HPDE6-E6E7 (cell line): ENCODE measurements around the gene EIF4B.

Experiments used
- DNase-seq: peaks from one replicate; pipeline ENCODE4 v3.0.0; 2011; ENCODE audit warnings: missing footprints; ENCODE audit errors: extremely low spot score

EIF4B gene

DNA sequence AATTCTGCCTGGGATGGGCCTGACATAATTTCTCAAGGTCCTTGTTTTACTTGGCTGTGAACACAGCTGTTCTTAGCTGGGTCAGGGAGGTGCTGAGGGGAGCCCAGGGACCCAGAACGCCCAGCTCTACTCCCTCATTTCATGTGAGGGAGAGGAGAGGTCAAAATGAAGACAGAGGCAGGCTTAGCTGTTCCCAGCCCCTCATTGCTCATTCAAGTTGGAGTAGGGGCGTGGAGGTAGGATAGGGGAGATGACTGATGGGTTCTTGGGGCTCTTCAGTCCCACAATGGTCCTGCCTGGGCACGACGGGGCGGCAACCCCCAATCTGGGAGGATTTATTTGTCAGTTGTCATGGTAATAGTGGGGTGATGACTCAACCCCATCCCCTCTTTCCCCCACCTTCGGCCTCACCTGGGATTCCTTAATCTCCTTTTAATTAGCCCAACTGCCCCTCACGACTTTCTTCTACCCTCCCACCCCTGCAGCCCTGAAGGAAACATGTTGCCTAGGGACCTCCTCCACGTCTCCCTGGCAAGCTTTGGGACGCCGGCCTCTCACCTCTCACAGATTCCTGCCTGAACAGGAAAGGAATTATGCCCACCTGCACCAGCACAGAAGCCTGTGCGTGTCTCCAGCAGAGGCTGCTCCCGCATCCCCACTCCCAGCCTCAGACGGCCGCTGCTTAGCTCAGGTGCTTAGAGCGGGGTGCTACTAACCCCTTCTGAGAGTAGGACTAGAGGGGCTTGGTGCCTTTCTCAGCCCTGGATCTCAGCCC lies 62.7 kb downstream of the EIF4B start:
- no peak for DNase-seq

DNA sequence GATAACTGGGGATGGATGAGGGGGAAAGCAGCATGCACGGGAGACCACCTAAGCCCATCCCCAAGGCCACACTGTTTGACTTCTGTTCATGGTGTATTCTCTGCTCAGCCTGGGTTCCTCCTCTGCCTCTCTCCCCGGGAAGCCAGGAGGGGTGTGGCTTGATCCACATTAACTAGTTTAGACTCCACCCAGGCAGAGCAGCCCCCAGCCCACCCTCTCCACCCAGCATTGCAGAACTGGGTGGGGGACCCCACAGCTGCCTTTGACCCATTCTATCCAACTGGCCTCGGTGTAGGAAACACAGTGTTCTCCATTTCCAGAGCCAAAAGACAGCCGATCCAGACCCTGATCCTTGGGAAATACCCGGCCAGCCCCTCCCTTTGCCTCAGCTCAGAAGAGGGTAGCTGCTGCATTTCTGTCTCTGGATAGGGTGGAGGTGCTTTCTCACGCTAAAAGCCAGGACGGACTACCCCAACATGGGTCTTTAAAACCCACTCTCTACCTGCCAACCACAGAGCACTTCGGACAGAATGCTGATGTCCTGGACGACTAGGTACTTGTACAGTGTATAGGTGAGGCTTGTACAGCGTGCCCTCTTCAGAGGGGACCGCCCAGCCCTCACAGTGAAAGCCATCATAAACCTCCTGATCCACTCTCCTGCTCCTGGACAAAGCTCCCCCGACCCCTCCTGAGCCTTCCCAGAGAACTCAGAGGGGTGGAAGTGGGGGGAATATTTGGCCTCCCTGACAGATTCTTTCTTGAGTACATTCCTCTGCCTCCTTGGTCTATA lies 63.6 kb downstream of the EIF4B start:
- no peak for DNase-seq

DNA sequence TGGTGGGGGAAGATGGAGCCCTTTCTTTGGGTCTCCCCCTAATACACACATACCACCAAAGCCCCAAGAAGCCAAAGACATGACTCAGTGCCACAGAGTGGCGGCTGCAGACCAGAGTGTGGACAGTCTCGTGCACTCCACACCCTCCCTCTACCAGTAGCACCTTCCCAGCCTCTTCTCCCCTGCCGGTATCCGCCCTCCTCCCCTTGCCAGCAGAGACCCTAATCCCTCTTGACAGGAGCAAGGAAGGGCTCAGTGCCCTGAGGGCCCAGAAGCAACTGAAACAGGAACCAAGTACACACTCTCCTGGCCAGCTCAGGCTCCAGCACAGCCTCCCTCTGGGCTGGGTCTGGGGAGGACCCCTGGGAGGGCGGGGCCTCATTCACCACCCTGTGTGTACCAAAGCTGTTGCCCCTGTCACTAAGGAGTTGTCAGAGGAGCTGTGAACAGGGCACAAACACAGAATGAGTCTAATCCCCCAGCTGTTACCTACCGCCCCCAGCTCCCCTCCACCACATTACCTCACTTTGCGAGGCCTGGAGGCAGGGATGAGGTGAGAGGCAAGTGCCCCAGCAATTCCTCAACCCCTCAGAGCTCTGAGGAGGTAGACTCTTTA lies 64.7 kb downstream of the EIF4B start:
- DNase-seq = no peak

DNA sequence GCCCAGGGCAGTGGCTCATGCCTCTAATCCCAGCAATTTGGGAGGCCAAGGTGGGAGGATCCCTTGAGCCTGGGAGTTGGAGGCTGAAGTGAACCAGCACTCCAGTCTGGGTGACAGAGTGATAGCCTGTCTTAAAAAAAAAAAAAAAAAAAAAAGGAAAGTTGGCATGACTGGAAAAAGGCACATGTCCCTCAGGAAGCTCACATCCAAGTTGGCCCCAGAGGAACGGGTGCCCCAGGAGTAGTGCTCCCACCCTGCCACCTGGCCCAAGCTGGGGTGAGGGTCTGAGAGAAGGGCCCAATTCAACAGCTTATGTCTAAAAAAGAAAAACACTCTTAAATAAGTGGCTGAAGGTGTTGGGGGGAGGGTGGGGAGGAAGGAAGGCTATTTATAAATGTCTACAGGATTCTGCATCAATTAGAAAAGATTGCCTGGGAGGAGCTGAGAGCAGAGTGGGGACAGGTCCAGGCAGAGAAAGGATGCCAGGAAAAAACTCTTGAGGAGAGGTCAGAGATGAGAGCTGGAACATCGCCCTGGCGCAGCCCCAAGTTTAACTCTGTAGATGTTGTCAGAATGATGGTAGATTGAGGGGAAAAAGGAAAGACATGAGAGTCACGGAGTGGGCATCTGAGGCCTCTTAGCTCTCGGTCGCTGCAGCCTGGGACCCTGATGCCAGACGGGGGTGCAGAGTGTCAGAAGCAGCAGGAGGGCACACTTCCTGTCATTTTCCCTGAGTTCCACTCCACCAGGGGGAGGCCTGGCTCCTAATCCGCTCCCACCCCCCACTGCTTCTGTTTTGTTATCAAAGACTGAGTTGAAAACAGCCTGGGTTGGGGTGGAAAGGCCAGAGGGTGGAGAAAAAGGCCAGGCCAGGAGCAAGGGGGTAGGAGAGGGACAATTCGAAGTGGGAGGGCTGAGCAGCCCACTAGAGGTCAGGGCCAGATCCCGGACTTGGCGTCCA lies 65.6 kb downstream of the EIF4B start:
- DNase-seq = no peak

DNA sequence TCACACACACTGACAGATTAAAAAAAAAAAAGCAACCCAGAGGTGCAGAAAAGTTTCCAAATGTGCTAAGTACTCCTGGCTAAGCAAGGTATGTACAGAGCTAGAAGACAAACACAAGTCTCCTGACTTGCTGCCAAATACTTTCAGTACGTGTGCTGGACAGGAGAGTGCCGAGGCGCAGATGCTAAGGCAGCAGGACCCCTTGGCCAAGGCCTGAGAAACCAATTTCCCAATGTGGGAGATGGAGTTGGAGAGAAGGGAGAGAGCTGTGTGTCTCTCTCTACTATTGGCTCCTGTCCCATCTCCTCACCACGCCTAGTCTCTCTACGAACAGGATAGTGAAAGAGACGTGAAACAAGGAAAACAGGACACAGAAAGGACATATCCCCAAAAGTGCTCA lies 67.6 kb downstream of the EIF4B start:
- no peak for DNase-seq

DNA sequence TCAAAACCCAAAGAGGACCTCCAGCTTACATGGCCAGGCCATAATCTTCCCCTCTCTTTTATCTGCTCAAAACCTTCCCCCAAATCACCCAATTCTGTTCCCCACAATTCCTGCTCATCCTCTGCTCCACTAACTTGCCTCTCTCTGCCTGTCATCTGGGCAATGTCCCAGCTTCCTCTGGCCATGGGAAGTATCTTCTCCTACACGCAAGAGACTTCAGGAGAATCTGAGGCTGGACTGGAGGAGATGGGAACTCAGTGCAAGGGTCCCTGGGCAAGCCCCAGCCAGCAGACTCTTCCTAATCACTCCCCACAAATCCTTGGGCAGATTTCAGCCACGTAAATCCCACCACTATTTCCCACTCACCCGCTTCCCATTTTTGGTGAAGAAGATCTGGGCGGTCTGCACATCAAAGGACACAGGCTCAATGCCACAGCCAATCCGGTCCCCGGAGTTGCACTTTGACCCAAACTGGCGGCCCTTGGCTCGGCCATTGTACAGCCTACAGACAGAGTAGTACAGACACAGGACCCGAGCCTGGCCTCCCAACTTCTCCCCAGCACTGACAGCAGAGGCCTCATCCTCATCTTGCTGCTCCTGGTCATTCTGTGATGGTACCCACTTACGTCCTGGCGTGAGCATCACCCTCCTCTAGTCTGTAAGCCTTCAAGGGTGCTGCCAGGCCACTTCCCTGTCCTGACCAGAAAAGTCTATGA lies 68.2 kb downstream of the EIF4B start:
- no peak for DNase-seq

DNA sequence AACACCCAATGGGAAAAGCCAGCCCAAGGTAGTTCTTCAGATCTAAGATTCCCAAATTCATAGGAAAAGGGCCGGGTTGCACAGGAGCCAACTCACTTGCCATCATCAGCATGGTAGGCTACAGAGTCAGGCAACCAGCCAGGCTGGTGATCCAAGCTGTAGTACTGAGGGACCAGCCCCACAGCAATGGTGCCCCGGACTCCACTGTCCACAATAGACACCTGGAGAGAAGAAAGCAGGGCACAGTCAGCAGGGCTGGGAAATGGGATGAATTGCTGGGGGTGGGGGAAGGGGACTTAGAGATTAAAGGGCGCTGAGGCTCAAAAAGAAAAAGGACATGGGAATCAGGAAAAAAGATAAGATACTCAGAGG lies 68.7 kb downstream of the EIF4B start:
- DNase-seq = no peak

DNA sequence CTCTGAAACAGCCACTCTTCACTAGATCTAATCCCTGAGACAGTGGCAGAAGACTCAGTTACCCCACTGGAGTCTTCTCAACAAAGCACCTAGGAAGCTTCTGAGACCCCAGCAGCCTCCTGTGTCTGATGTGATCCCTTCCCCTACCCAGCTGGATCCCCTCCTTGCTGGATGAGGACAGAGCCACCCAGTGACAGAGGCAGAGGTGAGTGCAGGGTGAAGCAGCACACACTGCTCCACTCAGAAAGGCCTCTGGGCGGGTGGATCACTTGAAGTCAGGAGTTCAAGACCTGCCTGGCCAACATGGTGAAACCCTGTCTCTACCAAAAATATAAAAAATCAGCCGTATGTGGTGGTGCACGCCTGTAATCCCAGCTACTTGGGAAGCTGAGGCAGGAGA lies 70.2 kb downstream of the EIF4B start:
- DNase-seq = no peak

DNA sequence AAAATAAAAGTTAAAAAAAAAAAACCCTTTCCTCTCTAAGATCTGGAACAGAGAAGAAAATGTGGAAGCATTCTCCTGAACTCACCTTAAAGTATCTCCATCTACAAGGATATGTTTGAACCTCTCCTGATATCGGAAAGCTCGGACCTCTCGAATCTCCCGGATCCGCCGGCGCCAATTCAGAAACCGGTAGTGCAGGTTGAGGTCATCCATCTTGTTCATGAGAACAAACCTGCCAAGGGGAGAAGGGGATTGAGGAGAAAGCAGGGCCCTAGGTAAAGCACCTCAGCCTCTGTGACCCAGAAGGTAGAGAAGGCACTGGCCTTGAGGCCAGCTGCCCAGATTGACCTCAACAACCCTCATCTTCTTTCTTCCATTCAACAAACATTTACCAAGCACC lies 70.8 kb downstream of the EIF4B start:
- no peak for DNase-seq

DNA sequence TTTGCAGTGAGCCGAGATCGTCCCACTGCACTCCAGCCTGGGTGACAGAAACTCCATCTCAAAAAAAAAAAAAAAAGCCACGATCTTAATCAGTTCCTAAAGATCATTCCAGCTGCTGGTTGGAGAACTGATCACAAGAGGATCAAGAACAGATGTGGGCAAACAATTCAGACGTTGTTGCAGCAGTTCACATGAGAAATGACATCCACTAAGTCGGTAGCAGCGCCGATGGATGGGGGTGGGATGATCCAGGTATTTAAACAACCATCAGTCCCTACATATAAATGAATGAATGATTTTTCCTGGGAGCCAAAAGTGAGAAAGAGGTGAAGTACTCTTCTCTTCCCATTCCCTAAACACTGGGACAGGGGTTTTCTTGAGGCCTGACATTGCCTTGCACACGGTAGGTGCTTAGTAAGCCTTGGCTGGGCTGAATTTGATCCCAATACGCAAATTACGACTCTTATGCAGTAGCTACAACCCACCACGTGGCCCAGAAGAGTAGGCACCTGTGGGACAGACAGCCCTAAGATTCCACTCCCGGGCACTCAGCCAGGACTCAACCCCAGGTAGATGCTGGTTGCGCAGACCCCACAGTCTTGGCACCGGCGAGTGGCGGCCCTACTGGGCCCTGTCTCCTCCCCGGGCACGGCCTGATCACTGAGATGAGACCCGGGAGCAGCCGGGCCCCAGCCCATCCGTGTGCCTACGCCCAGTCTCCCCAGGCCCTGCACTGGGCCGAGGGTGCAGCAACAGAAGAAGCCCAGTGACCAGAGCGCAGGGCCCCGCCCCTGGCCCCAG lies 72.4 kb downstream of the EIF4B start:
- no peak for DNase-seq

DNA sequence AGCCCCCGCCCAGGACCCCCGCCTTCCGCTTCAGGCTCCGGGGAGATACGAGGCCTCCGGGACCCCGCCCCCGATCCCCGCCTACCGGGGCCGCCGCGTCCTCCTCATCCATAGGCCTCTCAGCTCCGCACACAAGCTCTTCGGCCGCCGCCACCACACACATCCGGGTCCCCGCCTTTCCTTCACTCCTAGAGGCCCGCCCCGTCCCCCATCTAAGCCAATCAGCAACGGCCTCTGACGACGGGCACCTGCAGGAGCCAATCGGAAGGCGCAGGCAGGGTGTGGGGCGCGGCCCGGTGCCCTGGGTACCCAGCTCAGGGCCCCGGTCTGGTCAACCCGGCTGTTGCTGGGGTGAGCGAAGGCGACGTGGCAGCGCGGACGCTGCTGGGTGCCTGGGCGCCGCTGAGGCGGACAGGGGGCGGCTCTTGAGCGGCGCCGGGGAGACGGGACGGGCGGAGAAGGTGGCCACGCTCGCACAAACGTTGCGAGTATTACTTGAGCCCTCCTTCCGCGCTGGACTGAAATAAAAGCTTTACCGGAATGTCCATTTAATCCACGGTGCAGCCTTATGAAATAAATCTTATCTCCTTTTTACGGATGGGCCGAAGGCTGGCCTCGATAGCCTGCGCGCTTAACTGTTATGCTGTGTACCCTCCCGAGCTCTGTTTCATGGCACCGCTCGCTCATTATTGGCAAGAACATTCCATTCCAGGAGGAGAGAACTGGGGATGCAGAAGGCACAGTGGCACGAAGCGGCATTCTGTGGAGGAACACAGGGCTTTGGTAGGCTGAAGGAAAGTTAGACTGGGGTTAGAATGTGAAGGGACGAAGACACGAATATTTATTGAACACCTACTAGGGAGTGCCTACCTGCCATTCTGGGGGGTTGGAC lies 73.2 kb downstream of the EIF4B start, which contains the start of gene SPRYD3:
SPRYD3 (minus strand) TSS at position 165 of the 892 bp plus-strand sequence; CDS start at position 108, 57 bp downstream.
- DNase-seq = peak; percentile 99

DNA sequence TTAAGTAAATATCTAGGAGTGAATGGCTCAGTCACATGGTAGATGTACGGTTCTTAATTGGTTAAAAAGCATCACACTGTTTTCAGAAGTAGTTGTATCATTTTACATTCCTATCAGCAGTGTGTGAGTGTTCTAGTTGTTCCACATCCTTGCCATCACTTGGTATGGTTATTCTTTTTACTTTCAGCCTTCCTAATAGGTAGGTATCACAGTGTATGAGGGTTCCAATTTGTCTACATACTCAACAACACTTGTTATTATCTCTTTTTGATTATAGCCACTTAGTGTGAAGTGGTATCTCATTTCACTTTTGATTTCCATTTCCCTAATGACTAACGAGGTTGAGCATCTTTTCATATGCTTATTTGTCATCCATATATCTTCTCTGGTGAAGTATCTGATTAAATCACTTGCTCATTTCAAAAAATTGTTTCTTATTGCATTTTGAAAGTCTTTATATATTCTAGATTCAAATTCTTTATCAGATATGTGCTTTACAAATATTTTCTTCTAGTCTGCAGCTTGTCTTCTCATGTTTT lies 76.5 kb downstream of the EIF4B start:
- no peak for DNase-seq

DNA sequence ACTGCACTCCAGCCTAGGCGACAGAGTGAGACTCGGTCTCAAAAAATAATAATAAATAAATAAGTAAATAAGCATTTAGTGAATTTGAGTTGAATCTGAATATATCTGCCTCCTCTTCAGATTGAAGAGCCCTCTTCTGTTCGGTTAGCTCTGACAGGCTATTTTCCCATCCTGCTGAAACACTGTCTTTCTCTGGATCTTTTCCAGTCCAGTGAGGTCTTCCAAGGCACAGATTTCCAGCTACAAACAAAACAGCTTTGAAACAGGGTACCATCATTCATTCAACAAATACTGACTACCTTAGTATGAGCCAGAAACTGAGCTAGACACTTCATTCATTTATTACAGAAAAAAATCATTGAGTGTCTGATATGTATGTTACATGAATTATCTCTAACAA lies 80.1 kb downstream of the EIF4B start:
- DNase-seq = no peak

DNA sequence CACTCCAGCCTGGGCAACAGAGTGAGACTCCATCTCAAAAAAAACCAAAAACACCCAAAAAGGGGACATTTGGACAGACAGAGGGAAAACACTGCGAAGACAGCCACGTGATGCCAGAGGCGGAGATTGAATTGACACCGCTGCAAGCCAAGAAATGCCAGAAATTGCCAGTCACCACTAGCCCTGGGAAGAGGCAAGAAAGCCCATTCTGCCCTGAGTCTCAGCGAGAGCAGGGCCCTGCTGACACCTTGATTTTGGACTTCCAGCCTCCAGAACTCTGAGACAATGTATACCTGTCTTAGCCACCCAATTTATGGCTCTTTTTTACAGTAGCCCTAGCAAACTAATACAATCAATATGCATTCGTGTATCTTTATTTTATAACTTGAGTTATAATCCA lies 83.8 kb downstream of the EIF4B start:
- no peak for DNase-seq

DNA sequence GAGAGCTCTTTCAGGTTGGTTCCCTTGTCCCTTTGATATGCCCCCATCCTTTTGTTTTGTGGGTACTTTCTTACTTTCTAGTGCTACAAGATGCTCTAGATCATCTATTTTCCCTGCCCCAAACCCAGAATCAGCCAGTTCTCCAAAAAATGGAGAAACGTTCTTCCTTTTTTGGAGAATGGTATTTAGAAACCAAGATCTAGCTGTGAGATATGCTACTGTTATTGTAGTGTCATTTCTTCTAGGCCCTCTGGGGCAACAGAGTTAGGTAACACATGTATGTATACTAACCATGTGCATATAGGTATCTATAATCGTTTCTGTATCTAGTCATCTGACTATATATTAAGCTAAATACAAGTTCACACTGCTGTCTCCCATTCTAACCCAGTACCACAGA lies 84.3 kb downstream of the EIF4B start:
- no peak for DNase-seq

DNA sequence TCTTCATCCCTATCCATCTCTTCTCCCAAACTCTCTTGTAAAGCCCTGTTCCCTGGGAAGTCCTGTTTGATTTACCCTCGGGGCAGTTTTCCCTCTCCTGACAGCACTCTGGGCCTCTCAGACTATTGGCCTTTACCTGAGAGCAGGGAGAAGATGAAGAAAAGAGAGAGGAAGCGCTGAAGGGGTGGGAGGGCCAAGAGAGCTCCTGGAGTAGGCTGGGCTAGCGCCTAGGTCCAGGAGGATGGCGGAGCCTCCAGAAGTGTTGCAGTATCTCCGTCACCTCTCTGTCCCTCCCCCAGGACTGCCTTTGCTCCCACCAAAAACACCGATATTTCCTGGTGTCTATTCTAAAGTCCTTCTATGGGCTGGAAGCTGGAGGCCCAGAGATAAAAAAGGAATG lies 85.5 kb downstream of the EIF4B start:
- DNase-seq = no peak
